PC-9 (cell line): ENCODE results near the gene VPS8. TPM values are rescaled to one million over a fixed set of nuclear protein-coding genes. Genes with fewer than 3 reads are reported as not detected.

ENCODE experiments used
- BruUV-seq: library from RNA; stranded (reverse); fragments of 400-500 nt; replicated peaks from 2 replicates; lab custom pipeline; 2021; lab: Mats Ljungman, UMichigan
- CTCF ChIA-PET: fragments of 300-600 bp; sonication (Branson Sonifier 250); formaldehyde crosslinking; loops from one replicate; lab custom pipeline; 2022; ENCODE audit warnings: antibody characterized with exemption; lab: Charles Lee
- POLR2A ChIA-PET: fragments of 300-600 bp; sonication (Branson Sonifier 250); formaldehyde crosslinking; loops from one replicate; lab custom pipeline; 2022; ENCODE audit warnings: antibody characterized with exemption; ENCODE audit not compliant: unreplicated experiment; lab: Charles Lee
- DNase-seq, 2 experiments: peaks; one replicate each; pipeline versions ENCODE4 v3.0.0 to v3.0.0-alpha.2; 2015 to 2022; ENCODE audit warnings: mixed read lengths in 1 of 2
- H2AFZ ChIP-seq: fragments of 200-600 bp; sonication (generic); 2 replicates; pipeline ENCODE4 v1.8.1; 2017; ENCODE audit warnings: antibody characterized with exemption
- H3F3A ChIP-seq: fragments of 200-600 bp; sonication (generic); 2 replicates; pipeline ENCODE4 v1.8.1; 2017; ENCODE audit warnings: antibody characterized with exemption, mild to moderate bottlenecking, low read depth; ENCODE audit not compliant: insufficient read depth
- H3K27ac ChIP-seq: fragments of 200-600 bp; sonication (generic); 2 replicates; pipeline ENCODE4 v1.6.1; 2016; ENCODE audit warnings: mixed run types
- H3K27me3 ChIP-seq: fragments of 200-600 bp; sonication (generic); 2 replicates; pipeline ENCODE4 v1.6.1; 2016; ENCODE audit warnings: low read depth, mixed run types; ENCODE audit not compliant: insufficient read depth
- H3K36me3 ChIP-seq: fragments of 200-600 bp; sonication (generic); 2 replicates; pipeline ENCODE4 v1.6.1; 2016; ENCODE audit warnings: low read depth, mixed run types
- H3K4me1 ChIP-seq: fragments of 200-600 bp; sonication (generic); replicated peaks from 2 replicates; pipeline ENCODE4 v1.6.1; 2016; ENCODE audit warnings: mixed run types; ENCODE audit not compliant: insufficient read depth
- H3K4me2 ChIP-seq: fragments of 200-600 bp; sonication (generic); 2 replicates; pipeline ENCODE4 v1.6.1; 2017; ENCODE audit warnings: mixed run types
- H3K4me3 ChIP-seq: fragments of 200-600 bp; sonication (generic); 2 replicates; pipeline ENCODE4 v1.6.1; 2016; ENCODE audit warnings: mixed run types
- H3K79me2 ChIP-seq: fragments of 200-600 bp; sonication (generic); 2 replicates; pipeline ENCODE4 v1.6.1; 2017; ENCODE audit warnings: low read depth, mixed run types
- H3K9me2 ChIP-seq: fragments of 200-600 bp; sonication (generic); 2 replicates; pipeline ENCODE4 v1.8.1; 2017; ENCODE audit warnings: mild to moderate bottlenecking; ENCODE audit not compliant: insufficient read depth
- H3K9me3 ChIP-seq: fragments of 200-600 bp; sonication (generic); 2 replicates; pipeline ENCODE4 v1.8.1; 2016; ENCODE audit warnings: low read depth; ENCODE audit not compliant: insufficient read depth
- H4K20me1 ChIP-seq: fragments of 200-600 bp; sonication (generic); 2 replicates; pipeline ENCODE4 v1.8.1; 2017; ENCODE audit not compliant: insufficient read depth
- EZH2 ChIP-seq: fragments of 200-600 bp; sonication (generic); IDR thresholded peaks from 2 replicates; pipeline ENCODE4 v1.8.0; 2017; ENCODE audit warnings: antibody characterized with exemption, low read depth
- intact Hi-C: fragments of 100-400 bp; cut with micrococcal nuclease; formaldehyde crosslinking; loops from one replicate; pipeline ENCODE4 v1.10.0; 2022; ENCODE audit not compliant: unreplicated experiment
- total RNA-seq: library from RNA; stranded (reverse); gene quantifications from 2 replicates; pipeline ENCODE4 v1.2.3, GENCODE V29; 2021
- TF ChIP-seq, protein P1 (sequence below): fragments of 200-600 bp; sonication (generic); conservative IDR thresholded peaks from 2 replicates; pipeline ENCODE4 v1.6.1; 2017; ENCODE audit warnings: mixed run types, antibody characterized with exemption, mild to moderate bottlenecking, moderate library complexity

Gene VPS8
- total RNA-seq, 1 experiment from 2014 or later: 80.8 TPM

DNA sequence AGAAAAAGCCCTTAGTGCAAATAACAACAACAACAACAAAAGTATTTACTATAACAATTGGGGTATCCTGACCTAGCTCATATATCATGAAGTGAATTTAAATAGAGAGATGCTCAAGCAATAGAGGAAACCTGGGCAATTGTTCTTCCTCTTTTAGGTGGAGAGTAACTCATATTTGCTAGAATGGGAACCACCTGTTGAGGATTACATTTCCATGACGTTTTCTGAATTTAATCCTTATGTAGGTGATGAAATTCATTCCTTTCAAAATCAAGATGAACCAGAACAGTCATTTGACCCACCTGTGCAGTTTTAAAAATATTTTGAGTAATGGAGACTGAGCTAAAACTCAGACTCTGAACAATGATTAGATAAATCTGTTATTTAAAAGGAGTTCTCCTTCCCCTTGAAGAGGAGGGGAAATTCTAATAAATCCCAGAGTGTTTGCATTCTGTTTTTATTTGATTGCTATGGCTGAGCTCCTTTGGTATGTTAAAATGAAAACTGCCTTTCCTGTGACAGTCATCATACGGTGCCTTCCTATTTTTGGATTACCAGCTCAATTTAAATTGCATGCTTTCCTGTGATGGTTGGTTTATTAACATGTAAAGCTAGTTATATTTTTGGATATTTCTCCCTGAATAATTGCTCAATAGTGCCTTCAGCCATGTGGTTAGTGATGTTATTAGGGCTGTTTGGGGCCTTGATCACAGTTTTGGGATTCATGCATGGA is 24.3 kb downstream of the VPS8 start:
- Histone ChIP-seq H3K27me3 (no peaks in the 10 kb centered on the region), H3K4me1 (no peaks in the 10 kb centered on the region), H3K36me3 (peaks cover 19% of the 10 kb centered on the region; the same call in 1 of the 2 replicates), H2AFZ (no peak overlapping the region), H3F3A (no peaks in the 10 kb centered on the region), H4K20me1 (no peaks in the 10 kb centered on the region), H3K27ac (no peak overlapping the region), H3K79me2 (no peaks in the 10 kb centered on the region), H3K4me3 (no peak overlapping the region), H3K4me2 (no peak overlapping the region), H3K9me3 (no peaks in the 10 kb centered on the region), H3K9me2 (no peaks in the 10 kb centered on the region)
- CTCF ChIA-PET: no interaction called here
- POLR2A ChIA-PET: no interaction called here
- DNase-seq: no peak
- TF ChIP-seq, protein P1, sequence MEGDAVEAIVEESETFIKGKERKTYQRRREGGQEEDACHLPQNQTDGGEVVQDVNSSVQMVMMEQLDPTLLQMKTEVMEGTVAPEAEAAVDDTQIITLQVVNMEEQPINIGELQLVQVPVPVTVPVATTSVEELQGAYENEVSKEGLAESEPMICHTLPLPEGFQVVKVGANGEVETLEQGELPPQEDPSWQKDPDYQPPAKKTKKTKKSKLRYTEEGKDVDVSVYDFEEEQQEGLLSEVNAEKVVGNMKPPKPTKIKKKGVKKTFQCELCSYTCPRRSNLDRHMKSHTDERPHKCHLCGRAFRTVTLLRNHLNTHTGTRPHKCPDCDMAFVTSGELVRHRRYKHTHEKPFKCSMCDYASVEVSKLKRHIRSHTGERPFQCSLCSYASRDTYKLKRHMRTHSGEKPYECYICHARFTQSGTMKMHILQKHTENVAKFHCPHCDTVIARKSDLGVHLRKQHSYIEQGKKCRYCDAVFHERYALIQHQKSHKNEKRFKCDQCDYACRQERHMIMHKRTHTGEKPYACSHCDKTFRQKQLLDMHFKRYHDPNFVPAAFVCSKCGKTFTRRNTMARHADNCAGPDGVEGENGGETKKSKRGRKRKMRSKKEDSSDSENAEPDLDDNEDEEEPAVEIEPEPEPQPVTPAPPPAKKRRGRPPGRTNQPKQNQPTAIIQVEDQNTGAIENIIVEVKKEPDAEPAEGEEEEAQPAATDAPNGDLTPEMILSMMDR: no peak
- TF ChIP-seq EZH2: no peak
- BruUV-seq: no TSS peak
- intact Hi-C loops: no loop called here

DNA sequence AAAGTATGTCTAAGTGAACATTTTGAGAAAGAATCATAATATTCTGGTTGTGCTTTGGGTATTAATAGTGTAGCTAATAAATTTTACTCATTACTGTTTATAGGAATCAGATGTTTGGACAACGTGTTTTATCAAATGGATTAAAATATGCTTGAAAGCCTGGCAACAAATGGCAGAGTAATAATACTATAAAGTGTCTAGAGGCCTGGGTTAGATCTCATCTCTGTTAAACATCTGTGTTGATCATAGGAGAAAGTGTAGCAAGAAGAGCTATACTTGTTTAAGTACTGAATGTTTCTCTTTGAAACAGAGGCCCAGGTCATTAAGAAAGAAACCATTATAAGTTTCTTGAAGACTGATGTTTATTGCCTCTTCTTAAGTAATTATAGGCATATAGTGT is 30.5 kb downstream of the VPS8 start:
- Histone ChIP-seq H3K36me3 (peaks cover 5% of the 10 kb centered on the region; the same call in 1 of the 2 replicates), H3K4me3 (no peak overlapping the region), H4K20me1 (no peaks in the 10 kb centered on the region), H3K9me2 (no peaks in the 10 kb centered on the region), H2AFZ (no peak overlapping the region), H3K9me3 (no peaks in the 10 kb centered on the region), H3K4me1 (peaks cover 12% of the 10 kb centered on the region), H3K27ac (peak overlapping the region; percentile 47; the same call in 1 of the 2 replicates), H3F3A (no peaks in the 10 kb centered on the region), H3K79me2 (no peaks in the 10 kb centered on the region), H3K4me2 (no peak overlapping the region), H3K27me3 (no peaks in the 10 kb centered on the region)
- no TSS peak for BruUV-seq
- intact Hi-C loops: no loop called here
- ChIA-PET POLR2A (no interaction called here), CTCF (interaction anchor here (0.6 kb wide), 3 partner anchors 412 to 757 kb away, joined by 3 to 5 read pairs (median 4); no protein-coding TSS in a partner anchor)
- TF ChIP-seq, protein P1: no peak
- no peak for TF ChIP-seq EZH2
- DNase-seq: no peak

DNA sequence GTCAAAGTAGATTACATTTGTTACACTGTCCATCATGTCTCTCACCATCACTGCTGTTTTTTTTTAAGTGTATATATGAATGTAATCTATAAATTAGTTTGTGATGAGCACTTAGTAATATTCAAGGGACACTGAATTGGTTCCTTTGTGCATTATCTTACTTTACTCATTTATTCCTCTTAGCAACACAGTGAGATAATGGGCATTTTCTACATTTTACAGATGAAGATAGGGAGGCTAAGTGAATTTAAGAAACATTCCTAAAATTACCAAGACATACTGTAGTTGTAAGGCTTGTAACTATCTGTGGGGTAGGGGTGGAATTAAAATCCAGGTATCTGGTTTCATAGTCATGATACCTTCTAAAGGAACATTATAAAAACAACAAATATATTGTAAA is 33.9 kb downstream of the VPS8 start:
- POLR2A ChIA-PET: interaction anchor here (0.7 kb wide), 1 partner anchor 606 kb away, joined by 7 read pairs; no protein-coding TSS in a partner anchor
- no TSS peak for BruUV-seq
- intact Hi-C loops: no loop called here

More for the DNA sequence above, 33.9 kb downstream of the VPS8 start:
- H3K27ac ChIP-seq: no peak overlapping the region
- H3K4me1 ChIP-seq: peaks cover 12% of the 10 kb centered on the region
- H3K27me3 ChIP-seq: no peaks in the 10 kb centered on the region
- H3K36me3 ChIP-seq: 0 out of 2 replicates have a peak, but pooled peaks cover 11% of the 10 kb centered on the region
- TF ChIP-seq EZH2: no peak
- TF ChIP-seq, protein P1: no peak
- no peaks in the 10 kb centered on the region for H3K9me2 ChIP-seq
- no peaks in the 10 kb centered on the region for H4K20me1 ChIP-seq
- no peaks in the 10 kb centered on the region for H3K79me2 ChIP-seq
- H3F3A ChIP-seq: no peaks in the 10 kb centered on the region
- H3K4me2 ChIP-seq: no peak overlapping the region
- no peak for DNase-seq
- H2AFZ ChIP-seq: no peak overlapping the region
- CTCF ChIA-PET: interaction anchor here (0.6 kb wide), 1 partner anchor 473 kb away, joined by 3 read pairs; no protein-coding TSS in a partner anchor
- no peaks in the 10 kb centered on the region for H3K9me3 ChIP-seq
- H3K4me3 ChIP-seq: no peak overlapping the region
